PC-9 (cell line): ENCODE measurements around the gene GMPS.

ENCODE experiments used
- CTCF ChIP-seq: fragments of 200-600 bp; sonication (generic); conservative IDR thresholded peaks from 2 replicates; pipeline ENCODE4 v1.6.1; 2017; ENCODE audit warnings: mixed run types, antibody characterized with exemption, mild to moderate bottlenecking, moderate library complexity
- EZH2 ChIP-seq: fragments of 200-600 bp; sonication (generic); IDR thresholded peaks from 2 replicates; pipeline ENCODE4 v1.8.0; 2017; ENCODE audit warnings: antibody characterized with exemption, low read depth

DNA sequence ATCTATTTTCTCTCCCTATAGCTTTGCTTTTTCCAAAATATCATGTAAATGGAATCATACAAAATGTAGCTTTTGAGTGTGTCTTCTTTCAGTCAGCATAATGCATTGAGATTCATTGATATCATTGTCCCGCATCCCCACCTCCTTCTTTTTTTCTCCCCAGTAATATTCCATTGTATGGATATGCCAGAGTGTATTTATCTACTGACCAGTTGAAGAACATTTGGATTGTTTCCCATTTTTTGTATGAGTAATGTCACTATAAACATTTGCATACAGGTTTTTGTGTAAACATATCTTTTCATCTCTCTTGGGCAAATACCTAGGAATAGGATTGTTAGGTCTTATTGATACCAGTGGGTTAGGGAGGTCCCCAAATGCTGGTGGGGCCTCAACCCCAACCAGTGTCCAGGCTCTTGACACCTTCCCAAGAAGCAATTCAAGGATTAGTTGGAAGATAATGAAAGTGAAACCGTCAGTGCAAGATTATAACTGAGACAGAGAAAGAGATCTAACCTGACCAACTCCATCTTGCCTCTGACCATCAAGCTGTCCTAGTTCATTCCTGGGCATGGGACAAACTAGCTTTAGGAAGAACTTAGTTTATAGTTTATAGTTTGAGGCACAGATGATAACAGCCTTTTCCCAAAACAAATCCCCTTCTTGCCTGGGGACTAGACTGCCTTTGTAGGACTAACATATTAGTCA is 8.8 kb upstream of the GMPS start:
- TF ChIP-seq CTCF, result no peak
- TF ChIP-seq EZH2, result no peak
